ENCODE data around the gene GPBAR1. TPM values are rescaled to one million over a fixed set of nuclear protein-coding genes. Genes with fewer than 3 reads are reported as not detected.
A peak's percentile ranks its signal among the peaks of the same experiment; 100 is the strongest.
"Not testable (repeated sequence)": the region's sequence is repeated elsewhere in the genome, so short reads cannot be mapped to it uniquely, and the experiment has no call there.

The GPBAR1 gene
- total RNA-seq, 1 donor from 2014 or later, result 0.54 TPM

- Mint-ChIP-seq H3K27me3 (ENCODE audit: insufficient read depth) (no peaks in the 10 kb centered on the region), H3K36me3 (ENCODE audit: low read depth) (no peaks in the 10 kb centered on the region), H3K9me3 (no peaks in the 10 kb centered on the region), H3K4me3 (no peak overlapping the region), H3K4me1 (ENCODE audit: low read depth) (peaks cover 27% of the 10 kb centered on the region), H3K27ac (no peak overlapping the region)
- DNase-seq (ENCODE audit: low spot score), result no peak
- intact Hi-C loops (cut with micrococcal nuclease), result no loop called here
These were observed 36.0 kb downstream of the GPBAR1 start for GRCh38 chr2:218296847-218297246.

GRCh38 chr2:218298314-218298875 is 37.6 kb downstream of the GPBAR1 start:
- DNase-seq (ENCODE audit: low spot score), result no peak
- no peaks in the 10 kb centered on the region for H3K9me3 Mint-ChIP-seq
- no peak overlapping the region for H3K4me3 Mint-ChIP-seq
- no peak overlapping the region for H3K27ac Mint-ChIP-seq
- H3K27me3 Mint-ChIP-seq (ENCODE audit: insufficient read depth), result no peaks in the 10 kb centered on the region
- H3K4me1 Mint-ChIP-seq (ENCODE audit: low read depth), result peaks cover 20% of the 10 kb centered on the region
- intact Hi-C loops (cut with micrococcal nuclease), result no loop called here
- H3K36me3 Mint-ChIP-seq (ENCODE audit: low read depth), result no peaks in the 10 kb centered on the region

GRCh38 chr2:218300141-218300540 is 39.3 kb downstream of the GPBAR1 start:
- DNase-seq (ENCODE audit: low spot score), result no peak
- intact Hi-C loops (cut with micrococcal nuclease), result loop anchor here (2.0 to 5.0 kb wide), 3 partner anchors 67 to 217 kb away; no protein-coding TSS in a partner anchor
- Mint-ChIP-seq H3K9me3 (no peaks in the 10 kb centered on the region), H3K4me1 (ENCODE audit: low read depth) (peaks cover 9% of the 10 kb centered on the region), H3K4me3 (no peak overlapping the region), H3K36me3 (ENCODE audit: low read depth) (no peaks in the 10 kb centered on the region), H3K27me3 (ENCODE audit: insufficient read depth) (peaks cover 2% of the 10 kb centered on the region), H3K27ac (no peak overlapping the region)

- intact Hi-C loops (cut with micrococcal nuclease), result loop anchor here (1.0 to 5.0 kb wide), 9 partner anchors 9 to 267 kb away; partner anchors contain the start of genes CATIP, CNOT9, TMBIM1 and USP37
- peaks cover 5% of the 10 kb centered on the region for H3K4me1 Mint-ChIP-seq (ENCODE audit: low read depth)
These were observed 40.5 kb downstream of the GPBAR1 start for GRCh38 chr2:218301176-218301819.

GRCh38 chr2:218305383-218305782 is 44.6 kb downstream of the GPBAR1 start:
- peaks cover 5% of the 10 kb centered on the region for H3K4me1 Mint-ChIP-seq (ENCODE audit: low read depth)
- intact Hi-C loops (cut with micrococcal nuclease), result no loop called here
- H3K9me3 Mint-ChIP-seq, result no peaks in the 10 kb centered on the region

More at GRCh38 chr2:218301176-218301819, 40.5 kb downstream of the GPBAR1 start:
- Mint-ChIP-seq H3K27ac (no peak overlapping the region), H3K36me3 (ENCODE audit: low read depth) (no peaks in the 10 kb centered on the region), H3K4me3 (no peak overlapping the region), H3K27me3 (ENCODE audit: insufficient read depth) (peaks cover 2% of the 10 kb centered on the region), H3K9me3 (no peaks in the 10 kb centered on the region)
- DNase-seq (ENCODE audit: low spot score), result peak; percentile 83

DNA sequence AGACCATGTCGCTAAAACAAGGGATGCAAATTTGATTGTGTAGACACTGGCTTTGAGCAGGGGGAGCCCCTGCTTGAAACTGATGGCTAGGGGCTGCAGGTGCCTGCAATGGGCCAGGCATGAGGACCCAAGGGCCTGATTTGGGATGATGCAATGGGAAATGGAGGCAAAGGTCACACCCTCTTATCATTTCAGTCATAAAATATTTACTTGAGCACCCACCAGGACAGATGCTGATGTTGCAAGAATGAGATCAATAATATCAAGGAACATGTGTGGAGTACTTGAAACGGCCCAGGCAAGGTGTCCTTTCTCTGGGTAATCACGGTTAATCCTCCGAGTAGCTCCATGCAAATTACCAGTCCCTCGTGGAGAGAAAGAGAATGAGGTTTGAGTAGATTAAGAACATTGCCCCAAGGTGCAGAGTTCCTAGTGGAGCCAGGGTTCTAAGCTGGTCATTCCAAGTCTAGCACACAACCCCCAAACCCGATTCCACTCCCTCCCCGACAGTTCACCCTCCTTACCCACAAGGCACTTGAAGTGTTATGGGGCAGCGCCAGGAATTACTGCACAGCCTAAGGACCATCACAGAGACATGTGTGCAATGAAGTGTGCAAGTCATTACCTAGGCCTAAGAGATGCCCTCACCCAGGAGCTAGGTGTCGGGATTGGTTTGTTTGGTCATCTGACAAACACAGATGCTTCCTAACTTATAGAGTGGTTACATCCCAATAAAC is 45.5 kb downstream of the GPBAR1 start:
- DNase-seq (ENCODE audit: low spot score), result no peak
- H3K27me3 Mint-ChIP-seq (ENCODE audit: insufficient read depth), result peaks cover 9% of the 10 kb centered on the region
- no peaks in the 10 kb centered on the region for H3K9me3 Mint-ChIP-seq
- no peak overlapping the region for H3K27ac Mint-ChIP-seq
- no peaks in the 10 kb centered on the region for H3K36me3 Mint-ChIP-seq (ENCODE audit: low read depth)
- no peak overlapping the region for H3K4me3 Mint-ChIP-seq
- intact Hi-C loops (cut with micrococcal nuclease), result no loop called here
- H3K4me1 Mint-ChIP-seq (ENCODE audit: low read depth), result peaks cover 3% of the 10 kb centered on the region

More at GRCh38 chr2:218305383-218305782, 44.6 kb downstream of the GPBAR1 start:
- DNase-seq (ENCODE audit: low spot score), result no peak
- no peak overlapping the region for H3K27ac Mint-ChIP-seq
- peaks cover 9% of the 10 kb centered on the region for H3K27me3 Mint-ChIP-seq (ENCODE audit: insufficient read depth)
- H3K36me3 Mint-ChIP-seq (ENCODE audit: low read depth), result no peaks in the 10 kb centered on the region
- no peak overlapping the region for H3K4me3 Mint-ChIP-seq

- no peak overlapping the region for H3K27ac Mint-ChIP-seq
- H3K9me3 Mint-ChIP-seq, result no peaks in the 10 kb centered on the region
- no peaks in the 10 kb centered on the region for H3K4me1 Mint-ChIP-seq (ENCODE audit: low read depth)
- H3K4me3 Mint-ChIP-seq, result no peak overlapping the region
- no peak for DNase-seq (ENCODE audit: low spot score)
- H3K36me3 Mint-ChIP-seq (ENCODE audit: low read depth), result no peaks in the 10 kb centered on the region
- H3K27me3 Mint-ChIP-seq (ENCODE audit: insufficient read depth), result peaks cover 9% of the 10 kb centered on the region
- intact Hi-C loops (cut with micrococcal nuclease), result no loop called here
These were observed 46.7 kb downstream of the GPBAR1 start for GRCh38 chr2:218307415-218308090.

- no peak for DNase-seq (ENCODE audit: low spot score)
- no peaks in the 10 kb centered on the region for H3K9me3 Mint-ChIP-seq
- no peak overlapping the region for H3K27ac Mint-ChIP-seq
- peaks cover 4% of the 10 kb centered on the region for H3K36me3 Mint-ChIP-seq (ENCODE audit: low read depth)
- intact Hi-C loops (cut with micrococcal nuclease), result no loop called here
- H3K27me3 Mint-ChIP-seq (ENCODE audit: insufficient read depth), result peaks cover 7% of the 10 kb centered on the region
- H3K4me3 Mint-ChIP-seq, result no peak overlapping the region
- H3K4me1 Mint-ChIP-seq (ENCODE audit: low read depth), result peaks cover 7% of the 10 kb centered on the region
These were observed 50.2 kb downstream of the GPBAR1 start for GRCh38 chr2:218310853-218311540.

DNA sequence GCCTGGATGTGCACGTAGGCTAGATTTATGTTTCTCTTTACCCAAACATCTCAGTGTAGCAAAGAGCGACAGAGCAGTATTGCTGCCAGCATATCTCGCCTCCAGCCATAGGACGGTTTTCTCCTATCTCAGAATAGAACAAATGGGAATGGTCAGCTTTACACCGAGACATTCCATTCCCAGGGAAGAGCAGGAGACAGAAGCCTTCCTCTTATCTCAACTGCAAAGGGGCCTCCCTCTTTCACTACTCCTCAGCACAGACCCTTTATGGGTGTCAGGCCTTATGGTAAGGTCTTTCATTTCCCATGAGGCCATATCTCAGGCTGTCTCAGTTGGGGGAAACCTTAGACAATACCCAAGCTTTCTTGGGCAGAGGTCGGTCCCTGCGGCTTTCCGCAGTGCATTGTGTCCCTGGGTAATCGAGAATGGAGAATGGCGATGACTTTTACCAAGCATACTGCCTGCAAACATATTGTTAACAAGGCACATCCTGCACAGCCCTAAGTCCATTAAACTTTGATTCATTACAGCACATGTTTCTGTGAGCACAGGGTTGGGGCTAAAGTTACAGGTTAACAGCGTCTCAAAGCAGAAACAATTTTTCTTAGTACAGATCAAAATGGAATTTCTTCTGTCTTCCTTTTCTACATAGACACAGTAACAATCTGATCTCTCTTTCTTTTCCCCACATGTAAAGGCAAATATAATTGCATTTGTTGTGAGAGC is 50.9 kb downstream of the GPBAR1 start:
- peak overlapping the region; percentile 34 for H3K27ac Mint-ChIP-seq
- H3K36me3 Mint-ChIP-seq (ENCODE audit: low read depth); H3K9me3 Mint-ChIP-seq; intact Hi-C loops (cut with micrococcal nuclease); DNase-seq (ENCODE audit: low spot score); H3K27me3 Mint-ChIP-seq (ENCODE audit: insufficient read depth); H3K4me3 Mint-ChIP-seq: not testable (repeated sequence)
- H3K4me1 Mint-ChIP-seq (ENCODE audit: low read depth), result peaks cover 14% of the 10 kb centered on the region

- Mint-ChIP-seq H3K4me1 (ENCODE audit: low read depth) (peaks cover 20% of the 10 kb centered on the region), H3K4me3 (no peak overlapping the region), H3K9me3 (no peaks in the 10 kb centered on the region), H3K27me3 (ENCODE audit: insufficient read depth) (peaks cover 5% of the 10 kb centered on the region), H3K27ac (peak overlapping the region; percentile 34), H3K36me3 (ENCODE audit: low read depth) (peaks cover 8% of the 10 kb centered on the region)
- no peak for DNase-seq (ENCODE audit: low spot score)
- intact Hi-C loops (cut with micrococcal nuclease), result no loop called here
These were observed 51.5 kb downstream of the GPBAR1 start for GRCh38 chr2:218312267-218312756.

DNA sequence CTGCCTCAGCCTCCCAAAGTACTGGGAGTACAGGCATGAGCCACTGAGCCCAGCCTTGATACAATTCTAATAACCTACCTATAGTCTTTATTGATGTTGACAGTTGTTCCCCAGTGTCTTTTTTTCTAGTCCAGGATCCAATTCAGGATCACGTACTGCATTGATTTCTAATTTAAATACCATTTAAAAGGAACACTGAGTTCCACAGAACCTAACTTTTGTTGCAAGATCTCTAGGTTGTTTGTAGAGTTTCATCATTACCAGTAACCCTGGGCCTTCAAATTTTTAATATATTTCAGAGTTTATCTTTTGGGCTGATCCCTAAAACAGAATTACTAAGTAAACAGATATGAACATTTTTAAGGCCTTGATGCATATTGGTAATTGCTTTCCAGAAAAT is 52.5 kb downstream of the GPBAR1 start:
- peaks cover 9% of the 10 kb centered on the region for H3K36me3 Mint-ChIP-seq (ENCODE audit: low read depth)
- no peaks in the 10 kb centered on the region for H3K9me3 Mint-ChIP-seq
- no peak for DNase-seq (ENCODE audit: low spot score)
- no peak overlapping the region for H3K4me3 Mint-ChIP-seq
- intact Hi-C loops (cut with micrococcal nuclease), result no loop called here
- H3K4me1 Mint-ChIP-seq (ENCODE audit: low read depth), result peaks cover 27% of the 10 kb centered on the region
- H3K27me3 Mint-ChIP-seq (ENCODE audit: insufficient read depth), result peaks cover 2% of the 10 kb centered on the region
- no peak overlapping the region for H3K27ac Mint-ChIP-seq
